B cell (primary cell): ENCODE results near the gene IFT122. TPM values are rescaled to one million over a fixed set of nuclear protein-coding genes. Genes with fewer than 3 reads are reported as not detected.

Experiments
- ATAC-seq: fragments of 200-7000 bp; cut with Tn5 transposase; one replicate; pipeline ENCODE4 v1.10.0; 2021; ENCODE audit warnings: low read depth, mild to moderate bottlenecking, moderate number of reproducible peaks, moderate library complexity
- CTCF ChIA-PET: fragments of 350-600 bp; sonication (Branson Sonifier 250); formaldehyde crosslinking; loops from one replicate; lab custom pipeline; 2021; ENCODE audit warnings: antibody characterized with exemption, inconsistent platforms; lab: Charles Lee
- POLR2A ChIA-PET: fragments of 350-600 bp; sonication (Branson Sonifier 250); formaldehyde crosslinking; loops from one replicate; lab custom pipeline; 2021; ENCODE audit warnings: antibody characterized with exemption; lab: Charles Lee
- DNase-seq: peaks from one replicate; pipeline ENCODE4 v3.0.0; 2013
- H2AFZ ChIP-seq: 2 replicates; pipeline ENCODE4 v1.6.1; 2012; ENCODE audit warnings: mild to moderate bottlenecking, low read depth, low read length; ENCODE audit not compliant: insufficient read depth, poor library complexity, severe bottlenecking
- H3K27ac ChIP-seq, 2 donors: 1 replicate in 1 of 2; 2 replicates in 1 of 2; pipeline ENCODE4 v1.5.1; 2012 to 2013; ENCODE audit warnings: low read length in 2 of 2, mild to moderate bottlenecking in 2 of 2, moderate library complexity in 1 of 2
- H3K27me3 ChIP-seq, 4 experiments: fragments of 200-600 bp in 1 of 4; sonication (generic) in 1 of 4; replicated peaks in 1 of 4; 1 replicate in 2 of 4; 2 replicates in 2 of 4; pipeline versions ENCODE4 v1.6.1 to v1.7.0; 2013 to 2016; ENCODE audit warnings: low read length in 3 of 4, mild to moderate bottlenecking in 2 of 4, mixed read lengths in 1 of 4, moderate library complexity in 1 of 4; ENCODE audit not compliant: insufficient read depth in 4 of 4, control insufficient read depth in 3 of 4; ENCODE audit errors: control extremely low read depth in 1 of 4
- H3K36me3 ChIP-seq, 2 experiments: replicated peaks in 1 of 2; 1 replicate in 1 of 2; 2 replicates in 1 of 2; pipeline versions ENCODE4 v1.6.1 to v1.7.1; 2013; ENCODE audit warnings: low read length in 1 of 2; ENCODE audit not compliant: insufficient read depth in 2 of 2, control insufficient read depth in 1 of 2; ENCODE audit errors: control extremely low read depth in 1 of 2, extremely low read depth in 1 of 2
- H3K4me1 ChIP-seq, 2 donors: fragments of 200-600 bp in 1 of 2; sonication (generic) in 1 of 2; 1 replicate in 1 of 2; 2 replicates in 1 of 2; pipeline versions ENCODE4 v1.5.1 to v1.6.1; 2013 to 2017; ENCODE audit warnings: low read length in 2 of 2; ENCODE audit not compliant: control insufficient read depth in 2 of 2, insufficient read depth in 2 of 2
- H3K4me2 ChIP-seq: replicated peaks from 2 replicates; pipeline ENCODE3; 2012; ENCODE audit warnings: mild to moderate bottlenecking, low read depth, low read length; ENCODE audit not compliant: poor library complexity, severe bottlenecking
- H3K4me3 ChIP-seq, 5 experiments: fragments of 200-600 bp in 1 of 5; sonication (generic) in 1 of 5; 1 replicate in 3 of 5; 2 replicates in 2 of 5; pipeline versions ENCODE4 v1.5.1 to v1.7.0; 2011 to 2016; ENCODE audit warnings: low read length in 4 of 5, mild to moderate bottlenecking in 4 of 5, low read depth in 2 of 5, control low read depth in 1 of 5, moderate library complexity in 1 of 5; ENCODE audit not compliant: insufficient read depth in 1 of 5; ENCODE audit errors: control extremely low read depth in 1 of 5, extremely low read depth in 1 of 5
- H3K79me2 ChIP-seq: fragments of 200-600 bp; sonication (generic); one replicate; pipeline ENCODE4 v1.6.0; 2016; ENCODE audit warnings: low read length; ENCODE audit not compliant: control insufficient read depth, insufficient read depth
- H3K9ac ChIP-seq: fragments of 200-600 bp; sonication (generic); 2 replicates; pipeline ENCODE4 v1.6.1; 2017; ENCODE audit warnings: mild to moderate bottlenecking, low read length, moderate library complexity
- H3K9me3 ChIP-seq, 3 donors: one replicate each; pipeline versions ENCODE4 v1.6.1 to v1.7.1; 2013; ENCODE audit warnings: low read length in 2 of 3; ENCODE audit not compliant: control insufficient read depth in 2 of 3, insufficient read depth in 1 of 3; ENCODE audit errors: control extremely low read depth in 1 of 3
- H4K20me1 ChIP-seq: 2 replicates; pipeline ENCODE4 v1.6.0; 2012; ENCODE audit warnings: mild to moderate bottlenecking, low read length; ENCODE audit not compliant: insufficient read depth, control insufficient read depth, poor library complexity, severe bottlenecking
- H3K27ac Mint-ChIP-seq: one replicate; pipeline ENCODE4 v1.8.0; 2021; ENCODE audit warnings: mixed read lengths
- H3K27me3 Mint-ChIP-seq: one replicate; pipeline ENCODE4 v1.8.0; 2021; ENCODE audit warnings: mixed read lengths
- H3K4me1 Mint-ChIP-seq: one replicate; pipeline ENCODE4 v1.8.0; 2021; ENCODE audit warnings: mixed read lengths
- H3K4me3 Mint-ChIP-seq: one replicate; pipeline ENCODE4 v1.8.0; 2021; ENCODE audit warnings: mixed read lengths
- H3K9me3 Mint-ChIP-seq: one replicate; pipeline ENCODE4 v1.8.0; 2022; ENCODE audit warnings: mixed read lengths; ENCODE audit not compliant: insufficient read depth
- CTCF ChIP-seq: fragments of 200-600 bp; IDR thresholded peaks from one replicate; pipeline ENCODE4 v1.8.0; 2022; ENCODE audit warnings: antibody characterized with exemption, mild to moderate bottlenecking
- EZH2 ChIP-seq: IDR thresholded peaks from 2 replicates; pipeline ENCODE4 v1.6.1; 2012; ENCODE audit warnings: borderline replicate concordance, low read depth, mild to moderate bottlenecking, moderate library complexity, low read length; ENCODE audit not compliant: insufficient read depth, poor library complexity, severe bottlenecking
- WGBS: methylation state at CpG from one replicate; pipeline ENCODE4 v1.1.5; 2013; ENCODE audit warnings: missing lambda C conversion rate; ENCODE audit not compliant: insufficient coverage; 5-methylcytosine and 5-hydroxymethylcytosine counted together
- intact Hi-C: fragments of 100-400 bp; cut with micrococcal nuclease; formaldehyde crosslinking; loops from one replicate; pipeline ENCODE4 v1.10.0; 2022
- polyA plus RNA-seq: library from polyadenylated mRNA; depleted of rRNA; stranded (reverse); fragments of >200 nt; gene quantifications from 2 replicates; pipeline ENCODE4 v1.2.3, GENCODE V29; 2012
- total RNA-seq, 2 donors: library from RNA; stranded (reverse); fragments of 120-200 nt in 1 of 2; gene quantifications; 1 replicate in 1 of 2; 2 replicates in 1 of 2; pipeline versions ENCODE4 v1.2.3 to v1.2.4, GENCODE V29; 2013 to 2022

The IFT122 gene
- total and polyA plus RNA-seq, 2 donors (not counting 1 experiment from before 2014, with no cell fraction given), result 14.0 to 34.3 TPM

GRCh38 chr3:129534428-129535027 is 94.5 kb downstream of the IFT122 start:
- peaks cover 0 to 2% (median 0%) of the 10 kb centered on the region in 4 experiments for H3K27me3 ChIP-seq
- ATAC-seq (no peak), DNase-seq (no peak)
- H2AFZ ChIP-seq, result no peak overlapping the region
- no peak overlapping the region for H3K4me3 ChIP-seq
- TF ChIP-seq EZH2, result no peak
- TF ChIP-seq CTCF, result no peak
- H3K4me1 Mint-ChIP-seq, result no peaks in the 10 kb centered on the region
- H3K4me1 ChIP-seq, result no peaks in the 10 kb centered on the region
- CTCF ChIA-PET, result interaction anchor here (1.5 kb wide), 1 partner anchor 44 kb away, joined by 4 read pairs; no protein-coding TSS in a partner anchor
- no peaks in the 10 kb centered on the region for H3K36me3 ChIP-seq
- peaks cover 3% of the 10 kb centered on the region for H3K27me3 Mint-ChIP-seq
- no peaks in the 10 kb centered on the region for H4K20me1 ChIP-seq
- H3K79me2 ChIP-seq, result no peaks in the 10 kb centered on the region
- no peaks in the 10 kb centered on the region for H3K9me3 ChIP-seq
- H3K27ac Mint-ChIP-seq, result no peak overlapping the region
- POLR2A ChIA-PET, result no interaction called here
- H3K9ac ChIP-seq, result no peak overlapping the region
- H3K4me2 ChIP-seq, result no peak overlapping the region
- no peak overlapping the region for H3K4me3 Mint-ChIP-seq
- no peaks in the 10 kb centered on the region for H3K9me3 Mint-ChIP-seq
- H3K27ac ChIP-seq, result no peak overlapping the region
- intact Hi-C loops, result no loop called here
- WGBS, result 87% methylated on average over 4 of the region's 4 CpGs

- Mint-ChIP-seq H3K9me3 (no peaks in the 10 kb centered on the region), H3K4me3 (no peak overlapping the region), H3K4me1 (no peaks in the 10 kb centered on the region), H3K27me3 (peaks cover 3% of the 10 kb centered on the region), H3K27ac (no peak overlapping the region)
- ChIA-PET POLR2A (no interaction called here), CTCF (interaction anchor here (1.5 kb wide), 1 partner anchor 45 kb away, joined by 4 read pairs; no protein-coding TSS in a partner anchor)
- Histone ChIP-seq H3K27ac (no peak overlapping the region), H2AFZ (no peak overlapping the region), H3K9me3 (no peaks in the 10 kb centered on the region), H3K36me3 (no peaks in the 10 kb centered on the region), H3K4me3 (no peak overlapping the region), H4K20me1 (no peaks in the 10 kb centered on the region), H3K4me2 (no peak overlapping the region), H3K27me3 (peaks cover 0 to 2% (median 0%) of the 10 kb centered on the region in 4 experiments), H3K79me2 (no peaks in the 10 kb centered on the region), H3K9ac (no peak overlapping the region), H3K4me1 (no peaks in the 10 kb centered on the region)
- ATAC-seq, result no peak
- no peak for DNase-seq
- TF ChIP-seq EZH2 (no peak), CTCF (no peak)
- intact Hi-C loops, result no loop called here
- 100% methylated on average over 1 of the region's 1 CpG for WGBS
Observed at GRCh38 chr3:129535075-129535474, 95.1 kb downstream of the IFT122 start.
